B cell (primary cell): ENCODE results near the gene MCAM. TPM values are rescaled to one million over a fixed set of nuclear protein-coding genes. Genes with fewer than 3 reads are reported as not detected.

Experiments used
- ATAC-seq: fragments of 200-7000 bp; cut with Tn5 transposase; one replicate; pipeline ENCODE4 v1.10.0; 2021; ENCODE audit warnings: low read depth, mild to moderate bottlenecking, moderate number of reproducible peaks, moderate library complexity
- CTCF ChIA-PET: fragments of 350-600 bp; sonication (Branson Sonifier 250); formaldehyde crosslinking; loops from one replicate; lab custom pipeline; 2021; ENCODE audit warnings: antibody characterized with exemption, inconsistent platforms; lab: Charles Lee
- POLR2A ChIA-PET: fragments of 350-600 bp; sonication (Branson Sonifier 250); formaldehyde crosslinking; loops from one replicate; lab custom pipeline; 2021; ENCODE audit warnings: antibody characterized with exemption; lab: Charles Lee
- DNase-seq: peaks from one replicate; pipeline ENCODE4 v3.0.0; 2013
- H2AFZ ChIP-seq: 2 replicates; pipeline ENCODE4 v1.6.1; 2012; ENCODE audit warnings: mild to moderate bottlenecking, low read depth, low read length; ENCODE audit not compliant: insufficient read depth, poor library complexity, severe bottlenecking
- H3K27ac ChIP-seq, 2 donors: 1 replicate in 1 of 2; 2 replicates in 1 of 2; pipeline ENCODE4 v1.5.1; 2012 to 2013; ENCODE audit warnings: low read length in 2 of 2, mild to moderate bottlenecking in 2 of 2, moderate library complexity in 1 of 2
- H3K27me3 ChIP-seq, 4 experiments: fragments of 200-600 bp in 1 of 4; sonication (generic) in 1 of 4; replicated peaks in 1 of 4; 1 replicate in 2 of 4; 2 replicates in 2 of 4; pipeline versions ENCODE4 v1.6.1 to v1.7.0; 2013 to 2016; ENCODE audit warnings: low read length in 3 of 4, mild to moderate bottlenecking in 2 of 4, mixed read lengths in 1 of 4, moderate library complexity in 1 of 4; ENCODE audit not compliant: insufficient read depth in 4 of 4, control insufficient read depth in 3 of 4; ENCODE audit errors: control extremely low read depth in 1 of 4
- H3K36me3 ChIP-seq, 2 experiments: replicated peaks in 1 of 2; 1 replicate in 1 of 2; 2 replicates in 1 of 2; pipeline versions ENCODE4 v1.6.1 to v1.7.1; 2013; ENCODE audit warnings: low read length in 1 of 2; ENCODE audit not compliant: insufficient read depth in 2 of 2, control insufficient read depth in 1 of 2; ENCODE audit errors: control extremely low read depth in 1 of 2, extremely low read depth in 1 of 2
- H3K4me1 ChIP-seq, 2 donors: fragments of 200-600 bp in 1 of 2; sonication (generic) in 1 of 2; 1 replicate in 1 of 2; 2 replicates in 1 of 2; pipeline versions ENCODE4 v1.5.1 to v1.6.1; 2013 to 2017; ENCODE audit warnings: low read length in 2 of 2; ENCODE audit not compliant: control insufficient read depth in 2 of 2, insufficient read depth in 2 of 2
- H3K4me2 ChIP-seq: replicated peaks from 2 replicates; pipeline ENCODE3; 2012; ENCODE audit warnings: mild to moderate bottlenecking, low read depth, low read length; ENCODE audit not compliant: poor library complexity, severe bottlenecking
- H3K4me3 ChIP-seq, 5 experiments: fragments of 200-600 bp in 1 of 5; sonication (generic) in 1 of 5; 1 replicate in 3 of 5; 2 replicates in 2 of 5; pipeline versions ENCODE4 v1.5.1 to v1.7.0; 2011 to 2016; ENCODE audit warnings: low read length in 4 of 5, mild to moderate bottlenecking in 4 of 5, low read depth in 2 of 5, control low read depth in 1 of 5, moderate library complexity in 1 of 5; ENCODE audit not compliant: insufficient read depth in 1 of 5; ENCODE audit errors: control extremely low read depth in 1 of 5, extremely low read depth in 1 of 5
- H3K79me2 ChIP-seq: fragments of 200-600 bp; sonication (generic); one replicate; pipeline ENCODE4 v1.6.0; 2016; ENCODE audit warnings: low read length; ENCODE audit not compliant: control insufficient read depth, insufficient read depth
- H3K9ac ChIP-seq: fragments of 200-600 bp; sonication (generic); 2 replicates; pipeline ENCODE4 v1.6.1; 2017; ENCODE audit warnings: mild to moderate bottlenecking, low read length, moderate library complexity
- H3K9me3 ChIP-seq, 3 donors: one replicate each; pipeline versions ENCODE4 v1.6.1 to v1.7.1; 2013; ENCODE audit warnings: low read length in 2 of 3; ENCODE audit not compliant: control insufficient read depth in 2 of 3, insufficient read depth in 1 of 3; ENCODE audit errors: control extremely low read depth in 1 of 3
- H4K20me1 ChIP-seq: 2 replicates; pipeline ENCODE4 v1.6.0; 2012; ENCODE audit warnings: mild to moderate bottlenecking, low read length; ENCODE audit not compliant: insufficient read depth, control insufficient read depth, poor library complexity, severe bottlenecking
- H3K27ac Mint-ChIP-seq: one replicate; pipeline ENCODE4 v1.8.0; 2021; ENCODE audit warnings: mixed read lengths
- H3K27me3 Mint-ChIP-seq: one replicate; pipeline ENCODE4 v1.8.0; 2021; ENCODE audit warnings: mixed read lengths
- H3K4me1 Mint-ChIP-seq: one replicate; pipeline ENCODE4 v1.8.0; 2021; ENCODE audit warnings: mixed read lengths
- H3K4me3 Mint-ChIP-seq: one replicate; pipeline ENCODE4 v1.8.0; 2021; ENCODE audit warnings: mixed read lengths
- H3K9me3 Mint-ChIP-seq: one replicate; pipeline ENCODE4 v1.8.0; 2022; ENCODE audit warnings: mixed read lengths; ENCODE audit not compliant: insufficient read depth
- EZH2 ChIP-seq: IDR thresholded peaks from 2 replicates; pipeline ENCODE4 v1.6.1; 2012; ENCODE audit warnings: borderline replicate concordance, low read depth, mild to moderate bottlenecking, moderate library complexity, low read length; ENCODE audit not compliant: insufficient read depth, poor library complexity, severe bottlenecking
- WGBS: methylation state at CpG from one replicate; pipeline ENCODE4 v1.1.5; 2013; ENCODE audit warnings: missing lambda C conversion rate; ENCODE audit not compliant: insufficient coverage; 5-methylcytosine and 5-hydroxymethylcytosine counted together
- intact Hi-C: fragments of 100-400 bp; cut with micrococcal nuclease; formaldehyde crosslinking; loops from one replicate; pipeline ENCODE4 v1.10.0; 2022
- polyA plus RNA-seq: library from polyadenylated mRNA; depleted of rRNA; stranded (reverse); fragments of >200 nt; gene quantifications from 2 replicates; pipeline ENCODE4 v1.2.3, GENCODE V29; 2012
- total RNA-seq, 2 donors: library from RNA; stranded (reverse); fragments of 120-200 nt in 1 of 2; gene quantifications; 1 replicate in 1 of 2; 2 replicates in 1 of 2; pipeline versions ENCODE4 v1.2.3 to v1.2.4, GENCODE V29; 2013 to 2022
- TF ChIP-seq, protein P1 (sequence below): fragments of 200-600 bp; IDR thresholded peaks from one replicate; pipeline ENCODE4 v1.8.0; 2022; ENCODE audit warnings: antibody characterized with exemption, mild to moderate bottlenecking

The MCAM gene
- total and polyA plus RNA-seq, 2 donors (not counting 1 experiment from before 2014, with no cell fraction given) = 0.42 to 1.1 TPM

DNA sequence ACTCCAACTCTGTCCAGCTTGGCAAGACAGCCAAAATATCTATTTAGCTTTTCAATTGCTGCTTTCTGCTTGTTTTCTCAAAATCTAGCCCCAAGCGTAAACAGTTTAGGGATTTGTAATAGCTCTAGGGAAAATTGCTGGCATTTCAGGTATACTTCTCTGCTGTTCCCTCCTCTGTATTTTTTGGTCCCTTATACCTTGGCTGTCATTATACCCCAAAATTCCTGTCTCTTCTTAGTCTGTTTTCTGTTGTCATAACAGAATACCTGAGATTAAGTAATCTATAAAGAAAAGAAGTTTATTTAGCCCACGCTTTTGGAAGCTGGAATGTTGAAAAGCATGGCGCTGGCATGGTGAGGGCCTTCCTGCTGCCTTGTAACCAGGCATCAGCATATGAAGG lies 23.5 kb downstream of the MCAM start:
- CTCF ChIA-PET = no interaction called here
- POLR2A ChIA-PET = no interaction called here

DNA sequence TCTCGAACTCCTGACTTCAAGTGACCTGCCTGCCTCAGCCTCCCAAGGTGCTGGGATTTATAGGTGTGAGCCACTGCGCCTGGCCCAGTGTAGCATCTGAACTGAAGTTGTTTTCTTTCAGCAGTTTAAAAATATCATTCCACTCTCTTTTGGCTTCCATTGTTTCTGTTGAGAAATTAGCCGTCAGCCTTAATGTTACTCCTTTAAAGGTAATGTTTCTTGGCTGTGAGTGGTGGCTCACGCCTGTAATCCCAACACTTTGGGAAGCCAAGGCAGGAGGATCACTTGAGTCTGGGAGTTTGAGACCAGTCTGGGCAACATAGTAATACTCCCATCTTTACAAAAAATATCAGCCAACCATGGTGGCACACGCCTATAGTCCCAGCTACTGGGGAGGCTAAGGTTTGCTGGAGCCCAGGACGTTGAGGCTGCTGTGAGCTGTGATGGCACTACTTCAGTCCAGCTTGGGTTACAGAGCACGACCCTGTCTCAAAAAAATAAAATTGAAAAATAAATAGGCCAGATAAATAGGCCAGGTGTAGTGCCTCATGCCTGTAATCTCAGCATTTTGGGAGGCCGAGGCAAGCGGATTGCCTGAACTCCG lies 25.9 kb downstream of the MCAM start:
- Histone ChIP-seq H3K9ac (no peak overlapping the region), H3K4me1 (no peaks in the 10 kb centered on the region), H3K4me3 (no peak overlapping the region), H4K20me1 (peaks cover 6% of the 10 kb centered on the region), H3K79me2 (peaks cover 5% of the 10 kb centered on the region), H3K27me3 (no peaks in the 10 kb centered on the region), H3K9me3 (peaks cover 0 to 13% (median 6%) of the 10 kb centered on the region in 3 donors), H3K27ac (no peak overlapping the region), H2AFZ (no peak overlapping the region), H3K4me2 (no peak overlapping the region), H3K36me3 (peaks cover 25 to 48% of the 10 kb centered on the region in 2 experiments)
- H3K9me3 Mint-ChIP-seq = no peaks in the 10 kb centered on the region
- ChIA-PET POLR2A (no interaction called here), CTCF (interaction anchor here (1.6 kb wide), 1 partner anchor 8 kb away, joined by 4 read pairs; no protein-coding TSS in a partner anchor)
- no peak for ATAC-seq
- 98% methylated on average over 6 of the region's 10 CpGs for WGBS
- intact Hi-C loops = no loop called here
- H3K27me3 Mint-ChIP-seq = no peaks in the 10 kb centered on the region
- no peak overlapping the region for H3K4me3 Mint-ChIP-seq
- TF ChIP-seq, protein P1, sequence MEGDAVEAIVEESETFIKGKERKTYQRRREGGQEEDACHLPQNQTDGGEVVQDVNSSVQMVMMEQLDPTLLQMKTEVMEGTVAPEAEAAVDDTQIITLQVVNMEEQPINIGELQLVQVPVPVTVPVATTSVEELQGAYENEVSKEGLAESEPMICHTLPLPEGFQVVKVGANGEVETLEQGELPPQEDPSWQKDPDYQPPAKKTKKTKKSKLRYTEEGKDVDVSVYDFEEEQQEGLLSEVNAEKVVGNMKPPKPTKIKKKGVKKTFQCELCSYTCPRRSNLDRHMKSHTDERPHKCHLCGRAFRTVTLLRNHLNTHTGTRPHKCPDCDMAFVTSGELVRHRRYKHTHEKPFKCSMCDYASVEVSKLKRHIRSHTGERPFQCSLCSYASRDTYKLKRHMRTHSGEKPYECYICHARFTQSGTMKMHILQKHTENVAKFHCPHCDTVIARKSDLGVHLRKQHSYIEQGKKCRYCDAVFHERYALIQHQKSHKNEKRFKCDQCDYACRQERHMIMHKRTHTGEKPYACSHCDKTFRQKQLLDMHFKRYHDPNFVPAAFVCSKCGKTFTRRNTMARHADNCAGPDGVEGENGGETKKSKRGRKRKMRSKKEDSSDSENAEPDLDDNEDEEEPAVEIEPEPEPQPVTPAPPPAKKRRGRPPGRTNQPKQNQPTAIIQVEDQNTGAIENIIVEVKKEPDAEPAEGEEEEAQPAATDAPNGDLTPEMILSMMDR = no peak
- no peak for TF ChIP-seq EZH2
- H3K27ac Mint-ChIP-seq = no peak overlapping the region
- H3K4me1 Mint-ChIP-seq = no peaks in the 10 kb centered on the region
- no peak for DNase-seq

More for the DNA sequence above, 23.5 kb downstream of the MCAM start:
- Mint-ChIP-seq H3K27ac (no peak overlapping the region), H3K4me3 (no peak overlapping the region), H3K4me1 (no peaks in the 10 kb centered on the region), H3K9me3 (no peaks in the 10 kb centered on the region), H3K27me3 (no peaks in the 10 kb centered on the region)
- Histone ChIP-seq H3K4me1 (no peaks in the 10 kb centered on the region), H2AFZ (no peak overlapping the region), H3K79me2 (no peaks in the 10 kb centered on the region), H3K27me3 (no peaks in the 10 kb centered on the region), H3K27ac (no peak overlapping the region), H3K4me2 (no peak overlapping the region), H3K9me3 (peaks cover 0 to 13% (median 6%) of the 10 kb centered on the region in 3 donors), H3K9ac (no peak overlapping the region), H3K36me3 (peaks cover 16 to 56% of the 10 kb centered on the region in 2 experiments), H4K20me1 (peaks cover 6% of the 10 kb centered on the region), H3K4me3 (no peak overlapping the region)
- DNase-seq (no peak), ATAC-seq (no peak)
- no peak for TF ChIP-seq EZH2
- TF ChIP-seq, protein P1 = no peak
- intact Hi-C loops = no loop called here
- 100% methylated on average over 2 of the region's 3 CpGs for WGBS
